B cell (primary cell): Measurements from ENCODE around the gene CPS1. TPM values are rescaled to one million over a fixed set of nuclear protein-coding genes. Genes with fewer than 3 reads are reported as not detected.

Source experiments
- ATAC-seq: fragments of 200-7000 bp; cut with Tn5 transposase; one replicate; pipeline ENCODE4 v1.10.0; 2021; ENCODE audit warnings: low read depth, mild to moderate bottlenecking, moderate number of reproducible peaks, moderate library complexity
- CTCF ChIA-PET: fragments of 350-600 bp; sonication (Branson Sonifier 250); formaldehyde crosslinking; loops from one replicate; lab custom pipeline; 2021; ENCODE audit warnings: antibody characterized with exemption, inconsistent platforms; lab: Charles Lee
- POLR2A ChIA-PET: fragments of 350-600 bp; sonication (Branson Sonifier 250); formaldehyde crosslinking; loops from one replicate; lab custom pipeline; 2021; ENCODE audit warnings: antibody characterized with exemption; lab: Charles Lee
- DNase-seq: peaks from one replicate; pipeline ENCODE4 v3.0.0; 2013
- H2AFZ ChIP-seq: 2 replicates; pipeline ENCODE4 v1.6.1; 2012; ENCODE audit warnings: mild to moderate bottlenecking, low read depth, low read length; ENCODE audit not compliant: insufficient read depth, poor library complexity, severe bottlenecking
- H3K27ac ChIP-seq, 2 donors: 1 replicate in 1 of 2; 2 replicates in 1 of 2; pipeline ENCODE4 v1.5.1; 2012 to 2013; ENCODE audit warnings: low read length in 2 of 2, mild to moderate bottlenecking in 2 of 2, moderate library complexity in 1 of 2
- H3K27me3 ChIP-seq, 4 experiments: fragments of 200-600 bp in 1 of 4; sonication (generic) in 1 of 4; replicated peaks in 1 of 4; 1 replicate in 2 of 4; 2 replicates in 2 of 4; pipeline versions ENCODE4 v1.6.1 to v1.7.0; 2013 to 2016; ENCODE audit warnings: low read length in 3 of 4, mild to moderate bottlenecking in 2 of 4, mixed read lengths in 1 of 4, moderate library complexity in 1 of 4; ENCODE audit not compliant: insufficient read depth in 4 of 4, control insufficient read depth in 3 of 4; ENCODE audit errors: control extremely low read depth in 1 of 4
- H3K36me3 ChIP-seq, 2 experiments: replicated peaks in 1 of 2; 1 replicate in 1 of 2; 2 replicates in 1 of 2; pipeline versions ENCODE4 v1.6.1 to v1.7.1; 2013; ENCODE audit warnings: low read length in 1 of 2; ENCODE audit not compliant: insufficient read depth in 2 of 2, control insufficient read depth in 1 of 2; ENCODE audit errors: control extremely low read depth in 1 of 2, extremely low read depth in 1 of 2
- H3K4me1 ChIP-seq, 2 donors: fragments of 200-600 bp in 1 of 2; sonication (generic) in 1 of 2; 1 replicate in 1 of 2; 2 replicates in 1 of 2; pipeline versions ENCODE4 v1.5.1 to v1.6.1; 2013 to 2017; ENCODE audit warnings: low read length in 2 of 2; ENCODE audit not compliant: control insufficient read depth in 2 of 2, insufficient read depth in 2 of 2
- H3K4me2 ChIP-seq: replicated peaks from 2 replicates; pipeline ENCODE3; 2012; ENCODE audit warnings: mild to moderate bottlenecking, low read depth, low read length; ENCODE audit not compliant: poor library complexity, severe bottlenecking
- H3K4me3 ChIP-seq, 5 experiments: fragments of 200-600 bp in 1 of 5; sonication (generic) in 1 of 5; 1 replicate in 3 of 5; 2 replicates in 2 of 5; pipeline versions ENCODE4 v1.5.1 to v1.7.0; 2011 to 2016; ENCODE audit warnings: low read length in 4 of 5, mild to moderate bottlenecking in 4 of 5, low read depth in 2 of 5, control low read depth in 1 of 5, moderate library complexity in 1 of 5; ENCODE audit not compliant: insufficient read depth in 1 of 5; ENCODE audit errors: control extremely low read depth in 1 of 5, extremely low read depth in 1 of 5
- H3K79me2 ChIP-seq: fragments of 200-600 bp; sonication (generic); one replicate; pipeline ENCODE4 v1.6.0; 2016; ENCODE audit warnings: low read length; ENCODE audit not compliant: control insufficient read depth, insufficient read depth
- H3K9ac ChIP-seq: fragments of 200-600 bp; sonication (generic); 2 replicates; pipeline ENCODE4 v1.6.1; 2017; ENCODE audit warnings: mild to moderate bottlenecking, low read length, moderate library complexity
- H3K9me3 ChIP-seq, 3 donors: one replicate each; pipeline versions ENCODE4 v1.6.1 to v1.7.1; 2013; ENCODE audit warnings: low read length in 2 of 3; ENCODE audit not compliant: control insufficient read depth in 2 of 3, insufficient read depth in 1 of 3; ENCODE audit errors: control extremely low read depth in 1 of 3
- H4K20me1 ChIP-seq: 2 replicates; pipeline ENCODE4 v1.6.0; 2012; ENCODE audit warnings: mild to moderate bottlenecking, low read length; ENCODE audit not compliant: insufficient read depth, control insufficient read depth, poor library complexity, severe bottlenecking
- H3K27ac Mint-ChIP-seq: one replicate; pipeline ENCODE4 v1.8.0; 2021; ENCODE audit warnings: mixed read lengths
- H3K27me3 Mint-ChIP-seq: one replicate; pipeline ENCODE4 v1.8.0; 2021; ENCODE audit warnings: mixed read lengths
- H3K4me1 Mint-ChIP-seq: one replicate; pipeline ENCODE4 v1.8.0; 2021; ENCODE audit warnings: mixed read lengths
- H3K4me3 Mint-ChIP-seq: one replicate; pipeline ENCODE4 v1.8.0; 2021; ENCODE audit warnings: mixed read lengths
- H3K9me3 Mint-ChIP-seq: one replicate; pipeline ENCODE4 v1.8.0; 2022; ENCODE audit warnings: mixed read lengths; ENCODE audit not compliant: insufficient read depth
- CTCF ChIP-seq: fragments of 200-600 bp; IDR thresholded peaks from one replicate; pipeline ENCODE4 v1.8.0; 2022; ENCODE audit warnings: antibody characterized with exemption, mild to moderate bottlenecking
- EZH2 ChIP-seq: IDR thresholded peaks from 2 replicates; pipeline ENCODE4 v1.6.1; 2012; ENCODE audit warnings: borderline replicate concordance, low read depth, mild to moderate bottlenecking, moderate library complexity, low read length; ENCODE audit not compliant: insufficient read depth, poor library complexity, severe bottlenecking
- WGBS: methylation state at CpG from one replicate; pipeline ENCODE4 v1.1.5; 2013; ENCODE audit warnings: missing lambda C conversion rate; ENCODE audit not compliant: insufficient coverage; 5-methylcytosine and 5-hydroxymethylcytosine counted together
- intact Hi-C: fragments of 100-400 bp; cut with micrococcal nuclease; formaldehyde crosslinking; loops from one replicate; pipeline ENCODE4 v1.10.0; 2022
- polyA minus RNA-seq: library from RNA; depleted of rRNA, polyadenylated mRNA; stranded (reverse); fragments of >200 nt; gene quantifications from 2 replicates; pipeline ENCODE4 v1.2.3, GENCODE V29; 2012
- polyA plus RNA-seq: library from polyadenylated mRNA; depleted of rRNA; stranded (reverse); fragments of >200 nt; gene quantifications from 2 replicates; pipeline ENCODE4 v1.2.3, GENCODE V29; 2012
- total RNA-seq, 2 donors: library from RNA; stranded (reverse); fragments of 120-200 nt in 1 of 2; gene quantifications; 1 replicate in 1 of 2; 2 replicates in 1 of 2; pipeline versions ENCODE4 v1.2.3 to v1.2.4, GENCODE V29; 2013 to 2022

Gene CPS1
- total RNA-seq (0.17 and 0.25 TPM in 2 replicates), polyA plus RNA-seq (0.07 and 0.12 TPM in 2 replicates), polyA minus RNA-seq (0.07 and 0.17 TPM in 2 replicates)
- total RNA-seq (2013) = 0.14 TPM

- H3K4me1 Mint-ChIP-seq = no peaks in the 10 kb centered on the region
- ATAC-seq (no peak), DNase-seq (no peak)
- Histone ChIP-seq H3K9me3 (no peaks in the 10 kb centered on the region), H3K4me2 (no peak within 1 kb of the TSS), H3K4me3 (no peak within 1 kb of the TSS), H4K20me1 (no peaks in the 10 kb centered on the region), H2AFZ (no peak within 1 kb of the TSS), H3K4me1 (no peaks in the 10 kb centered on the region), H3K27ac (no peak within 1 kb of the TSS), H3K27me3 (no peaks in the 10 kb centered on the region), H3K79me2 (no peaks in the 10 kb centered on the region), H3K9ac (no peak within 1 kb of the TSS), H3K36me3 (no peaks in the 10 kb centered on the region)
- WGBS = no CpG with 5 or more reads among the region's 2 CpGs
- no peak within 1 kb of the TSS for H3K4me3 Mint-ChIP-seq
- POLR2A ChIA-PET = no interaction called here
- H3K27me3 Mint-ChIP-seq = peaks cover 16% of the 10 kb centered on the region
- TF ChIP-seq EZH2 (no peak), CTCF (no peak)
- intact Hi-C loops = no loop called here
- CTCF ChIA-PET = no interaction called here
- no peak within 1 kb of the TSS for H3K27ac Mint-ChIP-seq
- no peaks in the 10 kb centered on the region for H3K9me3 Mint-ChIP-seq
Observed at GRCh38 chr2:210556329-210556980, at the start of gene CPS1. Gene CPS1 (plus strand): TSS chr2:210556599. CDS start chr2:210556734, 135 bp downstream.

DNA sequence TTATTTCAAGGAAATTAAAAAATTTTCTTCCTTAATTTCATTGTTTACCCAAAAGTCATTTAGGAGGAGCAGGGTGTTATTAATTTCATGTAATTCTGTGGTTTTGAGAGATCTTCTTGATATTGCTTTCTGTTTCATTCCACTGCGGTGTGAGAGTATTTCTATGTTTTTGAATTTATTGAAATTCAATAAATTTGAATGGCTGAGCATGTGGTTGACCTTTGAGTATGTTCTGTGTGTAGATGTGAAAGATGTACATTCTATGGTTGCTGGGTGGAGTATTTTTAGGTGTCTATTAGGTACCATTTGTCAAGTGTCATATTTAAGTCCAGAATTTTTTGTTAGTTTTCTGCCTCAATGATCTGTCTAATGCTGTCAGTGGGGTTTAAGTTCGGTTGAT lies 40.5 kb upstream of the CPS1 start:
- no peak overlapping the region for H3K27ac Mint-ChIP-seq
- peaks cover 29% of the 10 kb centered on the region for H3K27me3 Mint-ChIP-seq
- ATAC-seq = no peak

More for the DNA sequence above, 40.5 kb upstream of the CPS1 start:
- H3K27me3 ChIP-seq = peaks cover 0 to 4% (median 0%) of the 10 kb centered on the region in 4 experiments
- no peak overlapping the region for H2AFZ ChIP-seq
- peaks cover 0 to 2% (median 0%) of the 10 kb centered on the region in 3 donors for H3K9me3 ChIP-seq
- intact Hi-C loops = no loop called here
- no peak overlapping the region for H3K9ac ChIP-seq
- H3K79me2 ChIP-seq = no peaks in the 10 kb centered on the region
- no peak overlapping the region for H3K4me2 ChIP-seq
- no peak overlapping the region for H3K27ac ChIP-seq
- no peaks in the 10 kb centered on the region for H4K20me1 ChIP-seq
- no peak overlapping the region for H3K4me3 ChIP-seq
- Mint-ChIP-seq H3K4me3 (no peak overlapping the region), H3K9me3 (peaks cover 4% of the 10 kb centered on the region), H3K4me1 (no peaks in the 10 kb centered on the region)
- no peaks in the 10 kb centered on the region for H3K4me1 ChIP-seq
- ChIA-PET POLR2A (no interaction called here), CTCF (interaction anchor here (2.5 kb wide), 1 partner anchor 13 kb away, joined by 8 read pairs; no protein-coding TSS in a partner anchor)
- 67% methylated on average over 1 of the region's 2 CpGs for WGBS
- TF ChIP-seq EZH2 (no peak), CTCF (no peak)
- DNase-seq = no peak
- no peaks in the 10 kb centered on the region for H3K36me3 ChIP-seq
